ENCODE data around the gene TSPAN5. TPM values are rescaled to one million over a fixed set of nuclear protein-coding genes. Genes with fewer than 3 reads are reported as not detected.

Gene TSPAN5
- total and polyA plus RNA-seq, 9 of the 15 experiments (the other 6 are each of a cell fraction or from before 2014, with no cell fraction given) = 0.58 to 6.6 (median 0.73) TPM

- Histone ChIP-seq H3K9me3 (replicated peaks; ENCODE audit: control insufficient read depth, insufficient read depth, low read depth, low read length) (no peaks in the 10 kb centered on the region), H3K4me3 (no peak overlapping the region), H3K36me3 (ENCODE audit: control insufficient read depth, insufficient read depth, low read length) (no peaks in the 10 kb centered on the region), H3K27ac (ENCODE audit: extremely low read depth, low read depth, low read length) (no peak overlapping the region), H3K4me2 (ENCODE audit: insufficient read depth, low read length) (no peak overlapping the region), H3K27me3 (ENCODE audit: control insufficient read depth in 2 of 2, insufficient read depth in 2 of 2, low read length in 2 of 2) (peaks cover 0 to 4% of the 10 kb centered on the region in 2 experiments; a peak in 2 of 5 replicates), H4K20me1 (replicated peaks; ENCODE audit: control insufficient read depth, insufficient read depth, low read length) (no peaks in the 10 kb centered on the region), H2AFZ (ENCODE audit: low read depth, low read length) (no peak overlapping the region), H3K9me1 (ENCODE audit: control insufficient read depth, insufficient read depth, low read length) (no peaks in the 10 kb centered on the region), H3K9ac (ENCODE audit: insufficient read depth in 1 of 2, low read depth in 2 of 2, low read length in 2 of 2) (no peak overlapping the region), H3K79me2 (ENCODE audit: control insufficient read depth, insufficient read depth, low read length) (no peaks in the 10 kb centered on the region), H3K4me1 (replicated peaks in 1 of 2; ENCODE audit: control insufficient read depth in 2 of 2, insufficient read depth in 2 of 2, low read length in 2 of 2) (no peaks in the 10 kb centered on the region)
- WGBS (ENCODE audit: insufficient coverage, low coverage, missing lambda C conversion rate) = no CpG with 5 or more reads among the region's 1 CpG
- POLR2A ChIA-PET = no interaction called here
- no TSS peak for BruUV-seq (replicated peaks)
- FAIRE-seq = no peak
- TF ChIP-seq PHB2 (IDR thresholded peaks at IDR 0.05; ENCODE audit: low read depth) (no peak), STAT5B (CRISPR knock-in tag; IDR thresholded peaks at IDR 0.05) (no peak)
- ATAC-seq = no peak
- intact Hi-C loops (cut with micrococcal nuclease) = no loop called here
- CTCF ChIA-PET (ENCODE audit: low intra/inter-chr PET ratio) = no interaction called here
- no peak for DNase-seq (ENCODE audit: extremely low read depth in 1 of 4, low spot score in 3 of 4)
- in situ Hi-C loops (cut with MboI) = no loop called here
Observed at GRCh38 chr4:98634061-98634460, 24.4 kb downstream of the TSPAN5 start.

- FAIRE-seq = no peak
- H3K9me3 ChIP-seq (replicated peaks; ENCODE audit: control insufficient read depth, insufficient read depth, low read depth, low read length) = no peaks in the 10 kb centered on the region
- CTCF ChIA-PET (ENCODE audit: low intra/inter-chr PET ratio) = no interaction called here
- WGBS (ENCODE audit: insufficient coverage, low coverage, missing lambda C conversion rate) = 0% methylated on average over 2 of the region's 3 CpGs
- H3K79me2 ChIP-seq (ENCODE audit: control insufficient read depth, insufficient read depth, low read length) = no peaks in the 10 kb centered on the region
- POLR2A ChIA-PET = no interaction called here
- no peak overlapping the region for H3K4me2 ChIP-seq (ENCODE audit: insufficient read depth, low read length)
- peaks cover 0 to 4% of the 10 kb centered on the region in 2 experiments; a peak in 2 of 5 replicates for H3K27me3 ChIP-seq (ENCODE audit: control insufficient read depth in 2 of 2, insufficient read depth in 2 of 2, low read length in 2 of 2)
- in situ Hi-C loops (cut with MboI) (no loop called here), intact Hi-C loops (cut with micrococcal nuclease) (no loop called here)
- DNase-seq (ENCODE audit: extremely low read depth in 1 of 4, low spot score in 3 of 4) = no peak
- no peak overlapping the region for H2AFZ ChIP-seq (ENCODE audit: low read depth, low read length)
- H3K36me3 ChIP-seq (ENCODE audit: control insufficient read depth, insufficient read depth, low read length) = no peaks in the 10 kb centered on the region
- no peak overlapping the region for H3K4me3 ChIP-seq
- H3K9ac ChIP-seq (ENCODE audit: insufficient read depth in 1 of 2, low read depth in 2 of 2, low read length in 2 of 2) = no peak overlapping the region
- H3K27ac ChIP-seq (ENCODE audit: extremely low read depth, low read depth, low read length) = no peak overlapping the region
- no peaks in the 10 kb centered on the region for H3K9me1 ChIP-seq (ENCODE audit: control insufficient read depth, insufficient read depth, low read length)
- no peaks in the 10 kb centered on the region for H4K20me1 ChIP-seq (replicated peaks; ENCODE audit: control insufficient read depth, insufficient read depth, low read length)
- no peak for TF ChIP-seq STAG1 (CRISPR knock-in tag; IDR thresholded peaks at IDR 0.05; ENCODE audit: borderline replicate concordance)
- no peak for TF ChIP-seq KAT2B (IDR thresholded peaks at IDR 0.05; ENCODE audit: low read depth, low read length)
- no peak for TF ChIP-seq ZKSCAN8 (CRISPR knock-in tag; IDR thresholded peaks at IDR 0.05)
- ATAC-seq = no peak
- no peaks in the 10 kb centered on the region for H3K4me1 ChIP-seq (replicated peaks in 1 of 2; ENCODE audit: control insufficient read depth in 2 of 2, insufficient read depth in 2 of 2, low read length in 2 of 2)
- no TSS peak for BruUV-seq (replicated peaks)
Observed at GRCh38 chr4:98633159-98633558, 25.3 kb downstream of the TSPAN5 start.

Measured in K562 (cell line).